Stimulated activated CD8-positive, alpha-beta memory T cell treated with anti-CD3 and anti-CD28 coated beads, Interleukin-15, amount 100 ng/mL, for 4 hours (primary cell): ENCODE data around the gene SERTAD4.
"Not testable (repeated sequence)": the region's sequence is repeated elsewhere in the genome, so short reads cannot be mapped to it uniquely, and the experiment has no call there.

Source experiments
- DNase-seq, 2 donors: peaks; one replicate each; pipeline ENCODE4 v3.0.0-alpha.2; 2020; ENCODE audit warnings: low read depth in 2 of 2

The SERTAD4 gene

DNA sequence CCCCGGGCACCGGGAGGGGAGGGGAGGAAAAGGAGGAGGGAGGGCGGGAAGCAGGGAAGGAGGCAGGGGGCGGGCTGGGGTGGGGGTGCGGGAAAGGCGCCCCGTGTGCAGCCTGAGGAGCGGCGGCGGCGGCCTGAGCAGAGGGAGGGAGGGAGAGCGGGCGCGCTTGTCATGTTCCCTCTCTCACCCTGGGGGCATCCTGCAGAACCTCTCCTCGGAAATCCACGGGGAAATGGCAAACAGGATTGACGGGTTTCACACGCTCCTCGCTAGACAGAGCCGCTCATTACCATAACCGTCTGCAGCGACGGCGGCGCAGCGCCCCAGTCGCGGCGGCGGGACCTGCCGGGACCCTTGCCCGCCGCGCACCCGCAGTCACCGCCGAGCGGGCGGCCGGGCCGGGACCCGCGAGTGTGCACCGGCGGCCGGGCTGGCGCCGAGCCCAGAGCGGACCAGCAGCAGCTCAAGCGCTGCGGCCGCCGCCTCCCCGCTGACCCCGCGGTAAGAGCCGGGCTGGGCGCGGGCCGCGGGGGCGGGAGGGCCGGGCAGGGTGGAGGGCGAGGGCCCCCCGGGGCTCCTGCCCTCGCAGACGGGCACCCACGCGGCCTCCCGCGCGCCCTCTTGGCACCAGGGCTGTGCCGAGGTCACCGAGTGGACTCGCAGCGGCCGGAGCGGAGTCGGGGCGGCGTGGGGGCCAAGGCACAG is at the start of gene SERTAD4:
TSS of gene SERTAD4 (plus strand) at position 286 of the 705 bp plus-strand sequence. CDS start 5,165 bp downstream, outside the sequence.
- no peak for DNase-seq

DNA sequence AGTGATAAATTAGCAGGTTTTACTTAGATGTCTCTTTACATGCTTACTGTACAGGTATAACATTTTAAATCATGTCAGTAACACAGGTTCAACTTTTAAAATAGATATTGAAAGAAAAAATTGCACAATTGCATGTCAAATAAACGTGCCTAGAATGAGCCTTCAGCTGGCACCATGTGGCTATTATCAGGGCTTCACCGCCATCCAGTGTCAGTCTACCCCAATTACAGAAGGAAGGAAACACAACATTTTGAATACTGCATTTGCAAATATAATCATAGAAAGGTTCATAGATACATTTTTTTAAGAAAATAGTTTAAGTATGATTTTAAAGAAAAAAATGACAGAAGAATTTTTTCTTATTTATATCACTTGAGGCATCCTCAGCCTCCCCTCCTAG is 47.5 kb upstream of the SERTAD4 start:
- no peak for DNase-seq

DNA sequence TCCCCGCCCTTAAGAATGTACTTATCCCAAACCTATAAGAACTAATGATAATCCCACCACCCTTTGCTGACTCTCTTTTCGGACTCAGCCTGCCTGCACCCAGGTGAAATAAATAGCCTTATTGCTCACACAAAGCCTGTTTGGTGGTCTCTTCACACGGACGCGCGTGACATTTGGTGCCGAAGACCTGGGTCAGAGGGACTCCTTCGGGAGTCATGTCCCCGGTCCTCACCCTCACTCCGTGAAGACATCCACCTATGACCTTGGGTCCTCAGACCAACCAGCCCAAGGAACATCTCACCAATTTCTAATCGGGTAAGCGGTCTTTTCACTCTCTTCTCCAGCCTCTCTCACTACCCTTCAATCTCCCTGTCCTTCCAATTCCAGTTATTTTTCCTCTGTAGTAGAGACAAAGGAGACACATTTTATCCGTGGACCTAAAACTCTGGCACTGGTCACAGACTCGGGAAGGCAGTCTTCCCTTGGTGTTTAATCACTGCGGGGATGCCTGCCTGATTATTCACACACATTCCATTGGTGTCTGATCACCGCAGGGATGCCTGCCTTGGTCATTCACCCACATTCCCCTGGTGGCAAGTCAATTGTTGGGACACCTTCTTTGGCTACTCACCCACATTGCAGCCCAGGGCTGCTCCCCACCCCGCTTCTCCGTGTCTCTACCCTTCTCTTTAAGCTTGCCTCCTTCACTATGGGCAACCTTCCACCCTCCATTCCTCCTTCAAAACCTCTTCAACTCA is 44.6 kb upstream of the SERTAD4 start:
- DNase-seq, result not testable (repeated sequence)

GRCh38 chr1:210189426-210189825 is 43.2 kb upstream of the SERTAD4 start:
- no peak for DNase-seq

DNA sequence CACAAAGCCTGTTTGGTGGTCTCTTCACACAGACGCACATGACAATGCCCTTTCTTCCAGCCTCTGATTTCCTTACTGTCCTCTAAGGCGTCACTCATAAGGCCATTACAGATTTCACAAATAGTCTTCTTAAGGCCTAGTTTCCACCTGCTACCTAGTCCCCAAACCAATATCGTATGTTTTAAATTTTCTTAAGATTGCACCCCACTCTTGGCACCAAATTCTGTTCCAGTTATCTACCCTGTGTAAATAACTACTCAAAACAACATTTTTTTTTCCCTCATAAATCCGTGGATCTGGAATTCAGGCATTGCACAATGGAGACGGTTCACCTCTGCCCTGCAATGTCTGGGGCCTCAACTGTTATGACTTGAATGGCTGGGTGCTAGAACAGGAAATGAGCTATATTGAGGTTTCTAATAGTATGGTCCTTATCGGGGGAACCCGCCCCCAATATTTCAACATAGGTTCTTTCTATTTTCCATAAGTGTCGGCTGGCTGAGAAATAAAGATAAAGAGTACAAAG is 36.9 kb upstream of the SERTAD4 start:
- DNase-seq, result no peak

- not testable (repeated sequence) for DNase-seq
These were observed 36.3 kb upstream of the SERTAD4 start for GRCh38 chr1:210196266-210196665.

GRCh38 chr1:210198840-210199239 is 33.8 kb upstream of the SERTAD4 start:
- DNase-seq, result no peak

DNA sequence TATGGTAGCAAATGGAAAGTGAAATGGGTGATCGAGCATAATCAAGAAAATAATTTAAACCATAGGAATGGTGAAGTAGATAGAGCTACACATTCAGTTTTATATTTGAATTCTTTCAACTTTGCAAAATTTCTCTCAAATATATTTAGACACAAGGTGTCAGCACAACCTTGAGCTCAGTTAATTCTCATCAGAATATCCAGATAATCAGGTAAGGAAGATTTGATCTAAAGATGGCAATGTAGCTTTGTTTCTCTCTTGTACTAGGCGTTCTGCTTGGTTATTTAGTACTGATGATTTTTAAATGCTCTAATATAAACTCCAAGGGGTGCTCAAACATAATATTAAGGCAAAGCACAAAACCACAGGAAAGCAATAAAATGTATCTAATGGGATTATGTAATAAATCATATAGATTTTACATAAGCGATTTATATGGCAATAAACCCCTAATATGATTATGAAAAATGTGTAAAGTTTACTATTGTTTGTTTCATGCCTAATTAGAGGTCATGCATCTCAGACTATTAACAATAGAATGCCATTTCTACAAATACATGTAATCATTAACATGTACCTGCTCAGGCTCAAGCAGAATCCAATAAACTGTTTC is 32.4 kb upstream of the SERTAD4 start:
- no peak for DNase-seq

- DNase-seq, result no peak
These were observed 30.9 kb upstream of the SERTAD4 start for GRCh38 chr1:210201681-210202080.

- no peak for DNase-seq
These were observed 24.8 kb upstream of the SERTAD4 start for GRCh38 chr1:210207597-210208450.

- DNase-seq, result no peak
These were observed 19.3 kb upstream of the SERTAD4 start for GRCh38 chr1:210213335-210213734.

GRCh38 chr1:210214573-210215409 is 17.8 kb upstream of the SERTAD4 start:
- DNase-seq, result no peak

DNA sequence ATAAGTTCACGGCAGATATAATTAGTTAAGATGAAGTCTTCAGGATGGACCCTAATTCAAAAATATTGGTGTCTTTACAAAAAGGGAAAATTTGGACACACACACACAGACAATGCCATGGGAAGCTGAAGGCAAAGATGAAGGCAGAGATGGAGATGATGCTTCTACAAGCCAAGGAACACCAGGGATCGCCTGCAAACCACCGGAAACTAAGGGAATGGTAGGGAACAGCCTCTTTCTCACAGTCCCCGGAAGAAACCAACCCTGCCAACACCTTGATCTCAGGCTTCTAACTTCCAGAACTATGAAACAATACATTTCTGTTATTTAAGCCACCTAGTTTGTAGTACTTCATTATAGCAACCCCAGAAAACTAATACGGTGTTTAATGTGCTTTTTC is 15.1 kb upstream of the SERTAD4 start:
- no peak for DNase-seq

DNA sequence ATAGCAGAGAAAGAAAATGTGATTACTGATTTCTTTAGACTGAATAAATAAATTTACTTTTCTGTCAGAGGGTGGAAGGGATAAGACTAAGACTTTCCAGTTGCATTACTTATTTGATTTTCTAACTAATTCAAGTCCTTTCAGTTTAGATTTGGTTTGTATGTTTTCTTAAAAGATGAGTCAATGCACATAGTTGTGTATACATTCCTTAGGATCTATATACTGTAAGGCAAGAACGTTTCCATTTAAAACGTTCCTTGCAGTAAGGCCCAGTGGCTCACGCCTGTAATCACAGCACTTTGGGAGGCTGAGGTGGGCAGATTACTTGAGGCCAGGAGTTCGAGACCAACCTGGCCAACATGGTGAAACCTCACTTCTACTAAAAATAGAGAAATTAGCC is 14.5 kb upstream of the SERTAD4 start:
- DNase-seq, result no peak

DNA sequence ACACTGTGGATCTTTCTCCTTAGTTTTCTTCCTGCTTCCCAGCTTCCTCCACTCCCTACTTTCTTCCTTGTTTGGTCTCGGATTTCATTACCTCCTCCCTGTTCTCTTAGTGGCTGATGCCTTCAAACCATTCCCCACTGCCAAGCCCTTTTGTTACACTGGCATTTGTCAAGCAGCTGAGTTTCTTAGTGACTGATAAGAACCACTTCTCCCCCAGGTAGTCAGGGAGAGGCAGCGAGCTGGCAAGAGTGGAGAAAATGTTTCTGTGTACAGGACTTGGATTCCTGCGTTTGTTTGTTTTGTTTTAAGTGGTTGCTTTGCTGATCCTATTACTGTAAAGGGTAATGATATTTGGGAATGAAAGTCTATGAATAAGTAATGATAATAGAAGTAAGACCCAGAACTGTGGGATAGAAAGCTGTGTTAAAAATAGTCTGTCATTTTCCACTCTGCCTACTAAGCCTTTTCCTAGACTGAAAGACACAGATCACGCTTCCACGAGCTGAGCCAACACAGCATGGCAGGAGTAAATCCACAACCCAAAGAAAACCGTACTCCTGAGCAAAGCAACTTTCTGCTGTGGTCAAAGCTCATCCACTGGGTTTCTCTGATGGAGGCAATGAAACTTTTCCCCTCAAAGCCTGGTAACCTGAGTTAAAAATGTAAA is 10.1 kb upstream of the SERTAD4 start:
- no peak for DNase-seq

DNA sequence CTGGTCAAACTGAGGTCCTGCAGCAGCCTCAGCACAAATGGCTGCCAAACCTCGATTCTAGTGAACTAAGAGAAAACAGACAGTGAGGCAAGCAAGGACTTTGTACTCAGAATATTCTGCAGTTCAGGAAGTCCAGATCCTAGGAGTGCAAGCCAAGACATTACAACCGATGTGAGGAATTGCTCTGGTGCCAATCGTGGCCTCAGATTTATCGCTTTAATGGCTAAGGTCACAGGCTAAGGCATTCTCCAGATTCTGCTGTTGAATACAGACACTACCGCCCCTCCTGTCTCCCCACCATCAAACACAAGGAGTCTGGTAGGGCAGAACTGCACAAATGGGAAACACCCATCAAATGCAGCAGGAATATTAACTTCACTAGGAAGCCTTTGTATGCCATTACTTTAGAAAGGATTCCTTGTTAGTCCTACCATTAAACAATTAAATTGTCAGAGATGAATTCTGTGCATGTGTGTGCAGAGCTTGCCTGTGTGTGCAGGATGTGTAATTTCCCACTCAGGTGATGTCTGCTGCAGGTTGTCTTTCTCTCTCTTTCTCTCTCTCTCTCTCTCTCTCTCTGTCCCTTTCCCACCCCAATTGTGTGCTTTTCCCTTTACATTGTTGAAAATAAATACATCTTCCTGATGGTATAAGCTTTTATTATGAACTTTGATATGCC is 9.2 kb upstream of the SERTAD4 start:
- no peak for DNase-seq

DNA sequence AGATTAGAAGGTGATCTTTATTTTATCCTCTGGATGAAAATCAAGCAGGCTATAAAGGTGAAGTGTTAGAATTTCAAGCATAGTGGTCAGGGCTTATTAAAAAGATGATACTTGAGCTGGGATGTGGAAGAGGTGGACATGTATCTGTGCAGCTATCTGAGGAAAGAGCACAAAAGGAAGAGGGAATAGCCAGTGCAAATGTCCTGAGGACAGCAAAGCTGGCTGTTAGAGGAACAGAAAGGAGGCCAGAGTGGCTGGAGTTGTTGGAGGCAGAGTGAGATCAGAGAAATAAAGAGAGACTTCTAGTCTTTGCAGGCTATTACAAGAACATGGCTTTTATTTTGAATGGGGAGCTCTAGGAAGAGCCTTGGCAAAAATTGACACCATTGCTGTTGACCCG is 4.4 kb upstream of the SERTAD4 start:
- no peak for DNase-seq

DNA sequence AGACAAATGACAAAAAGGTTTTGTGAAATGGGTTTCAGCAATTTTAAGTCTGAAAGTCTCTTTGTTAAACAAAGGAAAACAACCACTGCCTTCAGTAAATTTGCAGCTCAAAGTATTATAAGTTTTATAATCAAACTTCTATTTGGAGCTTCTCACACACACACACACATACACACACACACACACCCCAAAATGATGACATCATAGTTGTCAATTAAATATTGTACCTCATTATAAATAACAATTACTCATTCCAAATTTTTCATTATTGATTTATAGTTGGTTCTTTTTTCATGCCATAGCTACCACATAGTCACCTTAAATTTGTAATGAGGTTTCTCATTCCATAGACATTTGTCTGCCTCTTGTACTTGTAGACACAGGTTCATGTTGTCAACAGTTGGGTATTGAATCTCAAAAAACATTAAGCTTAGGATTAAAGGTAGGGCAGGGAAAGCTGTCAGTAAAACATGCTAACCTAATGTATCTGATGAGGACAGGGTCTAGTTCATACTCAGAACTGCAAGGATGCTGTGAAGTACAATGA is 2.4 kb upstream of the SERTAD4 start:
- DNase-seq, result no peak

DNA sequence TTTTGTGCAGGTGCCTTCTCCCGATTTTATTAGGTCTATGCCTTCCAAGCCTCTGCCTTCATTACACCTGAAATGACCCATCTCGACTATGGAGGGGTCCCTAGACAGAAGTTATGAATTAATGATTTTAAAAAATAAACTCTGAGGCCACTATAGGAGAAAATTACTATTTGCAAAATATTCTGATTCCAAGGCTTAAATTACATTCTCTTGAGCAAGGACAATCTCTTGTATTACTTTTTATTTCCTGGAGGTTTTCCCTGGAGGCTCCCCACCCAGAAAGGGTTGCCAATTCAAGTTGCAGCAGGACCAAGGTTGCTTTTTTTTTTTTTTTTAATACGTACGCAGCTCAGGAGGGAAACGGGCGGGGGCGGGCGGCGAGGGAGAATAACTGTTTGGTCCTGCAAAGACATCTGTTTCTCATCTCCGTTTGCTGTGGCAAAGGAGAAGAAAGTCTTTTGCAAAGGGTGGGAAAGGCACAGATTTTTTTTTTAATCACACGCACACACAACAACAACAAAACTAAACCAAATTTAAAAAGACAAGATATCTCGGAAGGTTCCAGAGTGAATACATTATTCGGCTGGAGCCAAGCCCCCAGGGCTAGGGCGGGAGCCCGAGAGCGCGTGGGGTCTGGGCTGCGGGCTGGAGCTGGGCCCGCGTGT is 618 bp upstream of the SERTAD4 start:
- DNase-seq, result no peak
